GM18870 (cell line): ENCODE results near the gene RBM28.
A peak's percentile ranks its signal among the peaks of the same experiment; 100 is the strongest.

Experiments used
- ATAC-seq: cut with Tn5 transposase; IDR thresholded peaks from one replicate; pipeline ENCODE4 v1.9.1; 2021; ENCODE audit warnings: moderate library complexity; ENCODE audit not compliant: unreplicated experiment

RBM28 gene

GRCh38 chr7:128343554-128344430 lies at the start of gene RBM28:
TSS of gene RBM28 (minus strand) at chr7:128343908. CDS start at chr7:128343793, 115 bp downstream.
- peak; percentile 85 for ATAC-seq

- ATAC-seq = no peak
These were observed 49.0 kb upstream of the RBM28 start for GRCh38 chr7:128392446-128393327.

- no peak for ATAC-seq
These were observed 48.1 kb upstream of the RBM28 start for GRCh38 chr7:128391805-128392204.

GRCh38 chr7:128390871-128391565 lies 47.3 kb upstream of the RBM28 start:
- ATAC-seq = no peak

GRCh38 chr7:128389618-128390329 lies 46.1 kb upstream of the RBM28 start:
- ATAC-seq = no peak

GRCh38 chr7:128389085-128389617 lies 45.4 kb upstream of the RBM28 start:
- ATAC-seq = no peak

- ATAC-seq = no peak
These were observed 44.4 kb upstream of the RBM28 start for GRCh38 chr7:128388145-128388485.

GRCh38 chr7:128387216-128388144 lies 43.8 kb upstream of the RBM28 start:
- peak; percentile 48 for ATAC-seq

- no peak for ATAC-seq
These were observed 42.5 kb upstream of the RBM28 start for GRCh38 chr7:128385988-128386925.

GRCh38 chr7:128384726-128385125 lies 41.0 kb upstream of the RBM28 start:
- no peak for ATAC-seq

- ATAC-seq = no peak
These were observed 40.1 kb upstream of the RBM28 start for GRCh38 chr7:128383776-128384175.

- no peak for ATAC-seq
These were observed 37.6 kb upstream of the RBM28 start for GRCh38 chr7:128381161-128381821.

- ATAC-seq = no peak
These were observed 36.9 kb upstream of the RBM28 start for GRCh38 chr7:128380483-128381106.

- ATAC-seq = no peak
These were observed 36.3 kb upstream of the RBM28 start for GRCh38 chr7:128379900-128380479.

GRCh38 chr7:128378637-128379036 lies 34.9 kb upstream of the RBM28 start:
- ATAC-seq = no peak

- no peak for ATAC-seq
These were observed 32.4 kb upstream of the RBM28 start for GRCh38 chr7:128376077-128376476.

- ATAC-seq = no peak
These were observed 30.3 kb upstream of the RBM28 start for GRCh38 chr7:128374041-128374440.
